Measurements from ENCODE around the gene PRR29.

DNA sequence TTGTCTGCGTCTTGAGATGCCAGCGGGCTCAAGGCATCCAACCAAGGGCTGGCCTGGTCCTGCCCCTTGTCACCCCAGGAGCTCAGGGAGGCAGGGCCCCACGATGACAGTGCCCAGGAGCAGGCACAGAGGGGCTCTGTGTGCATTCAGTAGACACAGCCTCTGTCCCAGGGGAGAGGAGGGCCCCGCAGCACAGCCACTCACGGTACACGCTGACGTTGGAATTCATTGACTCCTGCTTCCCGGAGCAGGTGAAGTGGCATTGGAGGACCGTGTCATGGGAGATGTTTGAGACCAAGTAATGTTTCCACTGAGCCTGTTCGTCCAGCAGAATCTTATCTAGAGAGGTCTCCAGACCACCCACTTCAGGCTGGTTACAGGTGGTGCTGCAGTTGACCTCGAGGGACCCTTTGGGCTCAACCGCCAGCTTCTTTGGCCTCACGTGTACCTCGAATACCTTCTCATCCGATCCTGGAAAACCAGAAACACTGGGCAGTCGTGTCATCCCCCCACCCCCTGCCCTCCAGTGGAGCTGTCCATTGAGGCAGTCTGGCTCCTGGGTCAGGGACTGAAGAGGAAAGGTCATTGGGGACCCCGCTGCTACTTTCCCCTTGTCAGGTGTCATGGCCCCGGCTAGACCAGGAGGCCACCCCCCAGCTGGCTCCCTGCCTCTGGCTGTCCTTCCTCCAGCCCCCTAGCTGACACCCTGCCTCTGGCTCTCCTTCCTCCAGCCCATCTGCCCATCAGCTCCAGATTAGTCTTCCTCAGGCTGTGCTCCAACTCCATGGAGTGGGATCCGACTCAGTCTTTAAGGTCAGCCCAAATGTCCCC is 7.0 kb downstream of the PRR29 start:
- TF ChIP-seq, protein P1, sequence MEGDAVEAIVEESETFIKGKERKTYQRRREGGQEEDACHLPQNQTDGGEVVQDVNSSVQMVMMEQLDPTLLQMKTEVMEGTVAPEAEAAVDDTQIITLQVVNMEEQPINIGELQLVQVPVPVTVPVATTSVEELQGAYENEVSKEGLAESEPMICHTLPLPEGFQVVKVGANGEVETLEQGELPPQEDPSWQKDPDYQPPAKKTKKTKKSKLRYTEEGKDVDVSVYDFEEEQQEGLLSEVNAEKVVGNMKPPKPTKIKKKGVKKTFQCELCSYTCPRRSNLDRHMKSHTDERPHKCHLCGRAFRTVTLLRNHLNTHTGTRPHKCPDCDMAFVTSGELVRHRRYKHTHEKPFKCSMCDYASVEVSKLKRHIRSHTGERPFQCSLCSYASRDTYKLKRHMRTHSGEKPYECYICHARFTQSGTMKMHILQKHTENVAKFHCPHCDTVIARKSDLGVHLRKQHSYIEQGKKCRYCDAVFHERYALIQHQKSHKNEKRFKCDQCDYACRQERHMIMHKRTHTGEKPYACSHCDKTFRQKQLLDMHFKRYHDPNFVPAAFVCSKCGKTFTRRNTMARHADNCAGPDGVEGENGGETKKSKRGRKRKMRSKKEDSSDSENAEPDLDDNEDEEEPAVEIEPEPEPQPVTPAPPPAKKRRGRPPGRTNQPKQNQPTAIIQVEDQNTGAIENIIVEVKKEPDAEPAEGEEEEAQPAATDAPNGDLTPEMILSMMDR (IDR thresholded peaks at IDR 0.05) = no peak
- TF ChIP-seq POLR2A (IDR thresholded peaks at IDR 0.05) = no peak
